ENCODE measurements around the gene FLCN.
"Not testable (repeated sequence)": the region's sequence is repeated elsewhere in the genome, so short reads cannot be mapped to it uniquely, and the experiment has no call there.

FLCN gene

DNA sequence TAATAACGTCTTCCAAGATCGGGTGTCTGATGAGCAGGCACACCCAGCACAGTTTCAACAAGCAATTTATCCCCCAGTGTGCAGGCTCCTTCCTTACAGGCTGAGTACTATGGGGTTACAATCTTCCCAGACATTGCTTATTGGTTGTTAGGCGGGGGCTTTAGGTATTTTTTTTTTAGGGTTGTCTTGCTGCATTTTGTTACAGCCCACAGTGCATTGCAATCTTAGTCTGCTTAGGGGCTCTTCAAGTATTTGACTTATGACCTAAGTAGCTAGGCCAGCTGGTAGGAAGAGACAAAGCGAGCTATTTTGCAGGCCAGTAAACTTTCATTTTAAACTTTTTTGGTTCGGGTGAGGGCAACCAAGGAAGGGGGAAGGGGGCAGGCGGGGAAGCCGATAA, 36.7 kb downstream of the FLCN start:
- POLR2A ChIA-PET (ENCODE audit: low non-redundant PET), result no interaction called here
- TF ChIP-seq, protein P1, sequence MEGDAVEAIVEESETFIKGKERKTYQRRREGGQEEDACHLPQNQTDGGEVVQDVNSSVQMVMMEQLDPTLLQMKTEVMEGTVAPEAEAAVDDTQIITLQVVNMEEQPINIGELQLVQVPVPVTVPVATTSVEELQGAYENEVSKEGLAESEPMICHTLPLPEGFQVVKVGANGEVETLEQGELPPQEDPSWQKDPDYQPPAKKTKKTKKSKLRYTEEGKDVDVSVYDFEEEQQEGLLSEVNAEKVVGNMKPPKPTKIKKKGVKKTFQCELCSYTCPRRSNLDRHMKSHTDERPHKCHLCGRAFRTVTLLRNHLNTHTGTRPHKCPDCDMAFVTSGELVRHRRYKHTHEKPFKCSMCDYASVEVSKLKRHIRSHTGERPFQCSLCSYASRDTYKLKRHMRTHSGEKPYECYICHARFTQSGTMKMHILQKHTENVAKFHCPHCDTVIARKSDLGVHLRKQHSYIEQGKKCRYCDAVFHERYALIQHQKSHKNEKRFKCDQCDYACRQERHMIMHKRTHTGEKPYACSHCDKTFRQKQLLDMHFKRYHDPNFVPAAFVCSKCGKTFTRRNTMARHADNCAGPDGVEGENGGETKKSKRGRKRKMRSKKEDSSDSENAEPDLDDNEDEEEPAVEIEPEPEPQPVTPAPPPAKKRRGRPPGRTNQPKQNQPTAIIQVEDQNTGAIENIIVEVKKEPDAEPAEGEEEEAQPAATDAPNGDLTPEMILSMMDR (conservative IDR thresholded peaks at IDR 0.05; ENCODE audit: low read depth), result no peak

DNA sequence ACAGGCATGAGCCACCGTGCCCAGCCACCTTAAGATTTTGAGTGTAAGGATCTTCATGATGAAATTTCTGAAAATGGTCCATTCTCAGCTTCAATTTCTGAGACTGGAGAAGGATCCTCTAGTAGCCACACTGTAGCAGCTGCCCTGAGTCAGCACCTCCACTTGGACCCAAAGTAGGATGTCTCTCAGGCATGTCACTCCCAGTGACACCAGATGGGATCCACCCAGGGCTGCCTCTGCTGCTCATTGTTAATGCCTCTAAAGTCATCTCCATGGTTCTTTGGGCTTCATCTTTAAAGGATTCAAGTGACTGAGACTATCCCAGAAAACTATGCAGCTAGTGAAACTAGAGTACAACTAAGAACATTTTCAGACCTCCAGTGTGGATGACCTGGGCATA, 38.7 kb downstream of the FLCN start:
- H3K27ac ChIP-seq, result no peak overlapping the region; the same call in 1 of the 2 replicates
- no peak for DNase-seq (ENCODE audit: low spot score)
- TF ChIP-seq, protein P1 (conservative IDR thresholded peaks at IDR 0.05; ENCODE audit: low read depth), result no peak
- POLR2A ChIA-PET (ENCODE audit: low non-redundant PET), result no interaction called here
- CTCF ChIA-PET, result interaction anchor here (0.7 kb wide), 1 partner anchor 83 kb away, joined by 4 read pairs; the partner anchor contains the start of gene COPS3

More for the DNA sequence above, 36.7 kb downstream of the FLCN start:
- CTCF ChIA-PET, result interaction anchor here (0.6 to 0.9 kb wide), 2 partner anchors 27 to 541 kb away, joined by 3 to 5 read pairs; no protein-coding TSS in a partner anchor
- no peak for DNase-seq (ENCODE audit: low spot score)
- no peak overlapping the region for H3K27ac ChIP-seq

DNA sequence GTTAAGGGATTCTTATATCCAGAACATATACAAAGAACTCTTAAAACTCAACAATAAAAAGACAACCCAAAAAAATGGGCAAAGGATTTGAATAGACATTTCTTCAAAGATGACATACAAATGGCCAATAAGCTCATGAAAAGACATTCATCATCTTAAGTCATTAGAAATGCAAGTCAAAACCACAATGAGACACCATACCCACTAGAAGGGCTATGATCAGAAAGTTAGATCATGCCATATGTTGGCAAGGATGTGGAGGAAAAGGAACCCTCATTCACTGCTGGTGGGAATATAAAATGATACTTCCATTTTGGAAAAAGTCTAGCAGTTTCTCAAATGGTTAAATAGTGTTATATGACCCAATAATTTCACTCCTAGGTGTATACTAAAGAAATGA, 40.2 kb downstream of the FLCN start:
- CTCF ChIA-PET, result interaction anchor here (0.6 kb wide), 2 partner anchors 366 to 825 kb away, joined by 4 to 5 read pairs; no protein-coding TSS in a partner anchor
- no peak for DNase-seq (ENCODE audit: low spot score)
- TF ChIP-seq, protein P1 (conservative IDR thresholded peaks at IDR 0.05; ENCODE audit: low read depth), result no peak
- POLR2A ChIA-PET (ENCODE audit: low non-redundant PET), result interaction anchor here (0.6 kb wide), 1 partner anchor 36 kb away, joined by 3 read pairs; no protein-coding TSS in a partner anchor
- no peak overlapping the region for H3K27ac ChIP-seq

DNA sequence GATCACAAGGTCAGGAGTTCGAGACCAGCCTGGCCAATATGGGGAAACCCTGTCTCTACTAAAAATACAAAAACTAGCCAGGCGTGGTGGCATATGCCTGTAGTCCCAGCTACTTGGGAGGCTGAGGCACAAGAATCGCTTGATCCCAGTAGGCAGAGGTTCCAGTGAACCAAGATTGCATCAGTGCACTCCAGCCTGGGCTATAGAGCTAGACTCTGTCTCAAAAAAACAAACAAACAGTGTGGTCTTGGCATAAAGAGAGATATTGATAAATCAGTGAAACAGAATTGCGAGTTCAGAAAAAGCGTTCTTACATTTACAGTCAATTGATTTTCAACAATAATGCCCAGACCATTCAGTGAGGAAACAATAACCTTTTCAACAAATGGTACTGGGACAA, 41.5 kb downstream of the FLCN start:
- POLR2A ChIA-PET (ENCODE audit: low non-redundant PET); H3K27ac ChIP-seq; CTCF ChIA-PET; DNase-seq (ENCODE audit: low spot score): not testable (repeated sequence)

DNA sequence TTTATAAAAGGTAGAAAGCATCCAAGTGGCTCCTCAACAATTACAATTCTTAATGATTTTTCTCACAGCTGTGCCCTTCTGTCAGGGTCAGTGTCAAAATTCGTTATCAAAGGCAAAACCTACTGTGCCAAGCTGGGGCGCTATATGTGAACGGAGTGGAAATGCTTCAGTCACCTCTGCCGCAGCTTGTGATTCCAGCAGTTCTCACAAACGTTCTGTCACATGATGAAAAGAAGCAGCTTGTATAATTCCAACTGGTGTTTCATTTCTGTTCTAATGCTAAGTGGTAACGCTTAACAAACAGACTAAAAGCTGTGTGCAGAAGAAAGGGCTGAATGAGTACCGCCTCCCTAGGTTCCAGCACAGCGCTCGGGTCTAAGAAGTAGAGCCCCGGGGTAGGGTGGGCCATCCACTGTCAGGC, 45.0 kb downstream of the FLCN start:
- POLR2A ChIA-PET (ENCODE audit: low non-redundant PET), result interaction anchor here (0.6 kb wide), 1 partner anchor 9 kb away, joined by 6 read pairs; no protein-coding TSS in a partner anchor
- CTCF ChIA-PET, result no interaction called here
- DNase-seq (ENCODE audit: low spot score), result no peak
- H3K27ac ChIP-seq, result no peak overlapping the region
- TF ChIP-seq, protein P1 (conservative IDR thresholded peaks at IDR 0.05; ENCODE audit: low read depth), result no peak

DNA sequence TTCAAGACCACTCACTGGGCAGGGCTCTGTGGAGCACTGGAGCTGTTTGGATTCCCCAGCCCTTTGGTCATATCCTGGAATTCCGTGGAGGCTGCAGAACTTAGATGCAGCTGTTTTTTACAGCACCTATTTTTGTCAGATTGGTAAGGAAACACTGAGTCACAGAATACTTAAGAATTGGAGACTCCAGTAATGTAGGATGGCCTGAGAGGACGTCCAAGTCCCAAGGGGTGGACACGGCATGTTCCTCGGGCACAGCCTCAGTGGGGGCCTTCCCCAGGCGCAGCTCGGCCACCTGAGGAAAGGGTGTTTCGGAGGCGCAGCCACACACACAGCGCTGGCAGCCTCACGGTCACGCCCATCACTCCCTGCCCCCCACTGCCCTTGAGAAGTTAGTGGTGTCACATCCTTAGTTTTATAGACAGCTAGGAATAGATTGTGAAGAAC, 45.6 kb downstream of the FLCN start:
- CTCF ChIA-PET, result no interaction called here
- DNase-seq (ENCODE audit: low spot score), result no peak
- TF ChIP-seq, protein P1 (conservative IDR thresholded peaks at IDR 0.05; ENCODE audit: low read depth), result no peak
- H3K27ac ChIP-seq, result peak overlapping the region; percentile 50
- POLR2A ChIA-PET (ENCODE audit: low non-redundant PET), result interaction anchor here (0.6 kb wide), 1 partner anchor 10 kb away, joined by 6 read pairs; no protein-coding TSS in a partner anchor

DNA sequence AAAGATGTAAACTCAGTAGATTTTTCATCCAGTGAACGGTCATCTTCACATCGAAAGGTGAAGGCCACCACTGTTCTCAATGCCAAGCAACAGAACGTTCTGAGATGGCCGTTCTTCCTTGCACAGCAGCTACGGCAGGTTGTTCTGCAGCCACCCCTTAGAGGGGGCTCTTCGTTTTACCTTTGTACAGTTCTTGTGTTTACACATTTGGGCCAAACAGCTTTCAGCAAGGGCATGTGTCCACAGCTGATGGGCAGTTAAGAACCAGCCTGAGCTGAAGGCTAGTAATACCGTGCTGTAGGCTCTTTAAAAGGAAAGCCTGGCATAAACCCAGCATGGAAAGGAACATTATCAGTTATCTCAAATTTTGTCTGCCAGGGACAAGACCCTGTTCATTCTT, 46.8 kb downstream of the FLCN start:
- ChIA-PET CTCF (no interaction called here), POLR2A (ENCODE audit: low non-redundant PET) (no interaction called here)
- peak overlapping the region; percentile 39 for H3K27ac ChIP-seq
- TF ChIP-seq, protein P1 (conservative IDR thresholded peaks at IDR 0.05; ENCODE audit: low read depth), result no peak
- DNase-seq (ENCODE audit: low spot score), result no peak
